ENCODE results near the gene B3GLCT. TPM values are rescaled to one million over a fixed set of nuclear protein-coding genes. Genes with fewer than 3 reads are reported as not detected.

The B3GLCT gene
- total RNA-seq, 1 donor from 2014 or later: 15.4 TPM

GRCh38 chr13:31179241-31179640, 20.5 kb upstream of the B3GLCT start:
- intact Hi-C loops (cut with DNase I): no loop called here
- ATAC-seq (no peak), DNase-seq (ENCODE audit: missing footprints) (no peak)

- no peak for DNase-seq (ENCODE audit: missing footprints)
- intact Hi-C loops (cut with DNase I): no loop called here
- ATAC-seq: no peak
Observed at GRCh38 chr13:31179754-31180153, 20.0 kb upstream of the B3GLCT start.

- DNase-seq (ENCODE audit: missing footprints) (no peak), ATAC-seq (no peak)
- intact Hi-C loops (cut with DNase I): no loop called here
Observed at GRCh38 chr13:31182987-31183386, 16.8 kb upstream of the B3GLCT start.

GRCh38 chr13:31184451-31184850, 15.3 kb upstream of the B3GLCT start:
- no peak for ATAC-seq
- DNase-seq (ENCODE audit: missing footprints): no peak
- intact Hi-C loops (cut with DNase I): no loop called here

- intact Hi-C loops (cut with DNase I): no loop called here
- ATAC-seq: no peak
- no peak for DNase-seq (ENCODE audit: missing footprints)
Observed at GRCh38 chr13:31184981-31185645, 14.7 kb upstream of the B3GLCT start.

GRCh38 chr13:31191748-31192147, 8.0 kb upstream of the B3GLCT start:
- DNase-seq (ENCODE audit: missing footprints): no peak
- intact Hi-C loops (cut with DNase I): loop anchor here (10.0 kb wide), 1 partner anchor 233 kb away; no protein-coding TSS in a partner anchor
- no peak for ATAC-seq

- DNase-seq (ENCODE audit: missing footprints) (no peak), ATAC-seq (no peak)
- intact Hi-C loops (cut with DNase I): loop anchor here (10.0 kb wide), 1 partner anchor 232 kb away; no protein-coding TSS in a partner anchor
Observed at GRCh38 chr13:31192306-31192705, 7.5 kb upstream of the B3GLCT start.

- intact Hi-C loops (cut with DNase I): loop anchor here (5.0 to 10.0 kb wide), 2 partner anchors 42 to 229 kb away; no protein-coding TSS in a partner anchor
- ATAC-seq (no peak), DNase-seq (ENCODE audit: missing footprints) (no peak)
Observed at GRCh38 chr13:31195616-31196015, 4.2 kb upstream of the B3GLCT start.

- intact Hi-C loops (cut with DNase I): loop anchor here (5.0 to 10.0 kb wide), 2 partner anchors 40 to 228 kb away; no protein-coding TSS in a partner anchor
- no peak for ATAC-seq
Observed at GRCh38 chr13:31196992-31197391, 2.8 kb upstream of the B3GLCT start.

GRCh38 chr13:31198519-31198918, 1.3 kb upstream of the B3GLCT start:
- intact Hi-C loops (cut with DNase I): loop anchor here (2.0 to 10.0 kb wide), 3 partner anchors 36 to 226 kb away; no protein-coding TSS in a partner anchor
- ATAC-seq (no peak), DNase-seq (ENCODE audit: missing footprints) (no peak)

More at GRCh38 chr13:31196992-31197391, 2.8 kb upstream of the B3GLCT start:
- DNase-seq (ENCODE audit: missing footprints): no peak

GRCh38 chr13:31199527-31199848, 287 bp upstream of the B3GLCT start:
- intact Hi-C loops (cut with DNase I): loop anchor here (2.0 to 10.0 kb wide), 3 partner anchors 37 to 225 kb away; no protein-coding TSS in a partner anchor
- no peak for ATAC-seq

GRCh38 chr13:31200637-31200971, 829 bp downstream of the B3GLCT start:
- intact Hi-C loops (cut with DNase I): no loop called here
- peak; percentile 53 for ATAC-seq
- peak; percentile 80 for DNase-seq (ENCODE audit: missing footprints)

More at GRCh38 chr13:31199527-31199848, 287 bp upstream of the B3GLCT start:
- DNase-seq (ENCODE audit: missing footprints): no peak

GRCh38 chr13:31201341-31202031, 1.7 kb downstream of the B3GLCT start:
- no peak for DNase-seq (ENCODE audit: missing footprints)
- no peak for ATAC-seq
- intact Hi-C loops (cut with DNase I): no loop called here

GRCh38 chr13:31204592-31204991, 4.8 kb downstream of the B3GLCT start:
- intact Hi-C loops (cut with DNase I): no loop called here
- ATAC-seq: no peak
- no peak for DNase-seq (ENCODE audit: missing footprints)

- DNase-seq (ENCODE audit: missing footprints) (peak; percentile 75), ATAC-seq (peak; percentile 77)
- intact Hi-C loops (cut with DNase I): no loop called here
Observed at GRCh38 chr13:31207661-31208552, 8.1 kb downstream of the B3GLCT start.

- DNase-seq (ENCODE audit: missing footprints): no peak
- peak; percentile 12 for ATAC-seq
- intact Hi-C loops (cut with DNase I): no loop called here
Observed at GRCh38 chr13:31208559-31209122, 8.9 kb downstream of the B3GLCT start.

- intact Hi-C loops (cut with DNase I): no loop called here
Observed at GRCh38 chr13:31209172-31209840, 9.5 kb downstream of the B3GLCT start.

GRCh38 chr13:31209841-31210210, 10.1 kb downstream of the B3GLCT start:
- ATAC-seq (no peak), DNase-seq (ENCODE audit: missing footprints) (no peak)
- intact Hi-C loops (cut with DNase I): no loop called here

More at GRCh38 chr13:31209172-31209840, 9.5 kb downstream of the B3GLCT start:
- peak; percentile 83 for DNase-seq (ENCODE audit: missing footprints)
- ATAC-seq: peak; percentile 84
